Psoas muscle (tissue), 8 donors: Measurements from ENCODE around the gene NFE2L2. TPM values are rescaled to one million over a fixed set of nuclear protein-coding genes. Genes with fewer than 3 reads are reported as not detected.
A peak's percentile ranks its signal among the peaks of the same experiment; 100 is the strongest.
"Not testable (repeated sequence)": the region's sequence is repeated elsewhere in the genome, so short reads cannot be mapped to it uniquely, and the experiment has no call there.

Source experiments
- ATAC-seq, 4 donors: fragments of 200-7000 bp; cut with Tn5 transposase; one replicate each; pipeline ENCODE4 v1.9.1; 2020; ENCODE audit warnings: moderate library complexity in 3 of 4, mild to moderate bottlenecking in 2 of 4
- DNase-seq, 2 donors: peaks; one replicate each; pipeline ENCODE4 v3.0.0-alpha.2; 2020
- H3K27ac ChIP-seq: fragments of 200-600 bp; one replicate; pipeline ENCODE4 v1.8.0; 2022
- H3K27me3 ChIP-seq, 3 donors: fragments of 200-600 bp in 1 of 3; one replicate each; pipeline versions ENCODE4 v1.6.1 to v1.8.0; 2013 to 2022; ENCODE audit warnings: low read length in 2 of 3, mild to moderate bottlenecking in 2 of 3, moderate library complexity in 1 of 3; ENCODE audit not compliant: insufficient read depth in 3 of 3
- H3K36me3 ChIP-seq, 2 donors: fragments of 200-600 bp in 1 of 2; one replicate each; pipeline versions ENCODE4 v1.6.1 to v1.8.0; 2013 to 2022; ENCODE audit warnings: low read depth in 1 of 2, mild to moderate bottlenecking in 1 of 2, moderate library complexity in 1 of 2; ENCODE audit not compliant: insufficient read depth in 1 of 2
- H3K4me1 ChIP-seq: fragments of 200-600 bp; one replicate; pipeline ENCODE4 v1.8.0; 2022
- H3K4me3 ChIP-seq: fragments of 200-600 bp; one replicate; pipeline ENCODE4 v1.8.0; 2022; ENCODE audit warnings: mild to moderate bottlenecking
- H3K9me3 ChIP-seq: fragments of 200-600 bp; one replicate; pipeline ENCODE4 v1.8.0; 2022
- WGBS, 3 donors: extraction: QIAGEN DNeasy Blood & Tissue Kit; methylation state at CpG; one replicate each; pipeline versions ENCODE4 v1.1.6 to v1.1.7; 2013; 5-methylcytosine and 5-hydroxymethylcytosine counted together
- intact Hi-C, 2 donors: fragments of 100-400 bp; cut with DNase I; formaldehyde crosslinking; loops; one replicate each; pipeline versions ENCODE4 v1.11.0 to v1.14.2; 2022
- long read RNA-seq, 2 donors: library from polyadenylated mRNA; unstranded; transcript quantifications; one replicate each; pipeline ENCODE4 v2.0.0, GENCODE V29; 2021
- polyA plus RNA-seq, 3 donors: library from polyadenylated mRNA; stranded (reverse); fragments of 200-250 nt; gene quantifications; one replicate each; pipeline ENCODE4 v1.2.3, GENCODE V29; 2013
- total RNA-seq, 4 donors: library from RNA; stranded (reverse); fragmentation: NEBNext Ultra II Directional in 2 of 4; extraction: Animal tissue kit (Norgen Biotek cat#: 25700) in 2 of 4; gene quantifications; one replicate each; pipeline versions ENCODE4 v1.2.1 to v1.2.4, GENCODE V29; 2021 to 2023
- TF ChIP-seq, protein P1 (sequence below): fragments of 200-600 bp; IDR thresholded peaks from one replicate; pipeline ENCODE4 v1.8.0; 2022; ENCODE audit warnings: antibody characterized with exemption
- donor health status: healthy with polysubstance abuse.
- donor health status: DM: no; HTN: no; CAD: no; lungs with moderate emphysema.
- donor health status: Bipolar disorder and iron deficiency.
- donor health status: healthy.
- donor health status: DM: yes; HTN: yes; CAD: no.
- donor health status: DM: no; HTN: no; CAD: no.
- donor health status: DM: no; HTN: no; CAD: no.
- donor health status: DM: yes; HTN: yes; CAD: no.

The NFE2L2 gene
- total RNA-seq (100 to 1,000 TPM in 1 of 4 donors, 10 to 100 TPM in 3; 42.4 to 127 (median 66.0) TPM), polyA plus RNA-seq (10 to 100 TPM; 44.4 to 56.6 (median 51.5) TPM)
- long read RNA-seq, donor 1, transcript NFE2L2-202 (5 exons, 2,651 nt), result minor isoform, 6 of 104 reads
- long read RNA-seq, donor 1, transcript NFE2L2-201 (5 exons, 2,853 nt), result major isoform, 88 of 104 reads
- long read RNA-seq, donor 1, partial matches to known transcripts, result 3 of 104 reads
- long read RNA-seq, donor 1, other reads (novel, unspliced or antisense), result 4 of 104 reads
- long read RNA-seq, donor 2, transcript NFE2L2-201 (5 exons, 2,853 nt), result major isoform, 148 of 168 reads
- long read RNA-seq, donor 2, transcript NFE2L2-210 (2 exons, 521 nt), result minor isoform, 9 of 168 reads
- long read RNA-seq, donor 2, partial matches to known transcripts, result 2 of 168 reads
- long read RNA-seq, donor 2, other reads (novel, unspliced or antisense), result 6 of 168 reads

DNA sequence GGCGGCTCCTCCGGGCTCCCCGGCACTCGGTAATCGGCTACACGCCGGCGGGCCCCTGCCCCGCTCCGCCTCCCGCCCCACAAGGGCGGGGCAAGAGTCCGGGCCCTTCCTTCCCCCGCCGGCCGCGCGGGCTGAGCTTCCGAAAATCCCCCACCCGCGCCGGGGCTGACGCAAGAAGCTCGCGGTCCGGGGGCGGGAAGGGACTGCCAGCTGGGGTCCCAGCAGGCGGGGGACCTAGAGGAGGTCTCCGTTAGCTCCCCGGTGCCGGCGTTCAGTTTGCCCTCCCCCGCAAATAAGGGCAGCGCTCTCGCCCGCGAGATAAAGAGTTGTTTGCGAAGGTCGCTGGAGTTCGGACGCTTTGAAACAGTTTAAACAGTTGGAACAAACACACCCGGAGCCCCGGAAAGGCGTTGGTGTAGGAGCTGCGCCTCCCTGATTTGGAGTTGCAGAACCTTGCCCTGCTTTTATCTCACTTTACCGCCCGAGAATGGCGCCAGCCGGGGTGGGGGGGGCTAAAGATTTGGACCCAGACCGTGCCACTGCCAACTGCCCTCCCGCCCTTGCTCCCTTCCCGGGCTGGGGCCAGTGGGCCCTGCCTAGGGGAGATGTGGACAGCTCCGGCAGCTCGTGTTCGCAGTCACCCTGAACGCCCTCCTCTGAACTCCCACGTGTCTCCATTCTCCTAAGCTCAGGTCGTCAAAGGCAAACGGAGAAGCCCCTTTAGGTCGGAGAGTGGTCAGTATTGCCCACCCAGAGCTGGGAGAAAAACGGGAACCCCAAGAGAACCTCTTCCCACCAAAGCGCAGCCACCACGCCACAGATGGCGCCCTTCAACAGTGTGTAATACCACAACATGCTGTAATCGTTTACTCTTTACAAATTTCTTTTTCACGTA is at the start of gene NFE2L2:
Gene NFE2L2 (minus strand): TSS at position 35 of the 895 bp plus-strand sequence. CDS start 151 bp downstream, outside the sequence.
- ATAC-seq (peak; percentile 82 to 85 (median 84)), DNase-seq (peak; percentile 95 to 96)
- TF ChIP-seq, protein P1, sequence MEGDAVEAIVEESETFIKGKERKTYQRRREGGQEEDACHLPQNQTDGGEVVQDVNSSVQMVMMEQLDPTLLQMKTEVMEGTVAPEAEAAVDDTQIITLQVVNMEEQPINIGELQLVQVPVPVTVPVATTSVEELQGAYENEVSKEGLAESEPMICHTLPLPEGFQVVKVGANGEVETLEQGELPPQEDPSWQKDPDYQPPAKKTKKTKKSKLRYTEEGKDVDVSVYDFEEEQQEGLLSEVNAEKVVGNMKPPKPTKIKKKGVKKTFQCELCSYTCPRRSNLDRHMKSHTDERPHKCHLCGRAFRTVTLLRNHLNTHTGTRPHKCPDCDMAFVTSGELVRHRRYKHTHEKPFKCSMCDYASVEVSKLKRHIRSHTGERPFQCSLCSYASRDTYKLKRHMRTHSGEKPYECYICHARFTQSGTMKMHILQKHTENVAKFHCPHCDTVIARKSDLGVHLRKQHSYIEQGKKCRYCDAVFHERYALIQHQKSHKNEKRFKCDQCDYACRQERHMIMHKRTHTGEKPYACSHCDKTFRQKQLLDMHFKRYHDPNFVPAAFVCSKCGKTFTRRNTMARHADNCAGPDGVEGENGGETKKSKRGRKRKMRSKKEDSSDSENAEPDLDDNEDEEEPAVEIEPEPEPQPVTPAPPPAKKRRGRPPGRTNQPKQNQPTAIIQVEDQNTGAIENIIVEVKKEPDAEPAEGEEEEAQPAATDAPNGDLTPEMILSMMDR, result peak; percentile 35
- Histone ChIP-seq H3K4me1 (peaks cover 36% of the 10 kb centered on the region), H3K36me3 (no peaks in the 10 kb centered on the region), H3K27ac (peak within 1 kb of the TSS; percentile 99), H3K4me3 (peak within 1 kb of the TSS; percentile 86), H3K9me3 (no peaks in the 10 kb centered on the region), H3K27me3 (no peaks in the 10 kb centered on the region)
- intact Hi-C loops, result loop anchor here (5.0 to 10.0 kb wide), 3 partner anchors 62 to 152 kb away; no protein-coding TSS in a partner anchor
- 0 to 1% (median 0%) methylated on average over 53 to 66 of the region's 66 CpGs for WGBS, 3 donors

DNA sequence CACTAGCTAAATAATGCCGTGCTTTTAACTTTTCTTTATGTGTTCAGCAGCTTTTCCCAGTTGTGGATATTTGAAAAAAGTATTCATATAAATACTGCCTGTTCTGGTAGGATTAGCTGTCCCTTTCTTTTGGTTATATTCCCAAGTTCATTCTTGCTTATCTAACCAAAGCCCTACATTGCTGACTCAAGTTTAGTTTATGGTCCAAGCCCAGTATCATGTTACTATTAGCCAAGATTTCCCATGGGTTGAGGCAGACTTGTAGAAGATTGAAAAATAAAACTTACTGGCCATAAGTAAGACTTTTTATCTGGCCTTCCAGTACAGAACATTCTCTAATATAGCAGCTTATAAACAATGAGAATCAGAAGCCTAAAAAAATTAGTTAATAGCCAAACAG is 49.7 kb upstream of the NFE2L2 start:
- Histone ChIP-seq H3K27me3 (no peaks in the 10 kb centered on the region), H3K9me3 (no peaks in the 10 kb centered on the region), H3K27ac (peak overlapping the region; percentile 68), H3K4me3 (no peak overlapping the region), H3K36me3 (no peaks in the 10 kb centered on the region), H3K4me1 (peaks cover 43% of the 10 kb centered on the region)
- TF ChIP-seq, protein P1, result no peak
- no peak for DNase-seq
- intact Hi-C loops, result no loop called here
- WGBS, 3 donors, result 27 to 33% (median 31%) methylated on average over 1 of the region's 1 CpG
- peak in 3 of 4 donors; percentile 65 to 79 (median 66) for ATAC-seq

DNA sequence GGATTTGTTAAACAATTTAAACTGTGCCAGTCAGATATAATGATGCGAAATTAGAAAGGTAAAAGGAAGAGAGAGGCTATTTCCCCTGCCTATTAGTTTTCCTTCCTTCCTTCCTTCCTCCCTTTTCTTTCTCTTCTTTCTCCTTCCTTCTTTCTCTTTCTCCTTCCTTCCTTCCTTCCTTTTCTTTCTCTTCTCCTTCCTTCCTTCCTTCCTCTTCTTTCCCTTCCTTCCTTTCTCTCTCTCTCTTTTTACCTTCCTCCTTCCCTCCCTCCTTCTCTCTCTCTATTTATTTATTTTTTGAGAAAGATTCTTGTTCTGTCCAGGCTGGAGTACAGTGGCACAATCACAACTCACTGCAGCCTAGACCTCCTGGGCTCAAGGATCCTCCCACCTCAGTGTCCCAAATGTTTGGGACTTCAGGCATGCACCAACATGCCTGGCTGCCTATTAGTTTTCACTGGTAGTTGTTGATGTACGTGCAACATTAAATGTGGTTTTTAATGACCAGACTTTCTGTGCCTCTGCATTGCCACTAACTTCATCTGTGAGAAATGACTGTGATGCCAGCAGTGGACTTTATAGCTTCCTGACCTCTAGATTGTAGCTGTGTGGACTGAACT is 48.7 kb upstream of the NFE2L2 start:
- ATAC-seq, result peak in 1 of 4 donors; percentile 64
- TF ChIP-seq, protein P1, result no peak
- WGBS, 3 donors, result 56 to 68% (median 65%) methylated on average over 2 of the region's 2 CpGs
- intact Hi-C loops, result no loop called here
- H3K4me1 ChIP-seq, result peaks cover 43% of the 10 kb centered on the region
- no peaks in the 10 kb centered on the region for H3K27me3 ChIP-seq
- peak overlapping the region; percentile 68 for H3K27ac ChIP-seq
- no peaks in the 10 kb centered on the region for H3K36me3 ChIP-seq
- H3K9me3 ChIP-seq, result no peaks in the 10 kb centered on the region
- no peak overlapping the region for H3K4me3 ChIP-seq
- DNase-seq, result no peak

DNA sequence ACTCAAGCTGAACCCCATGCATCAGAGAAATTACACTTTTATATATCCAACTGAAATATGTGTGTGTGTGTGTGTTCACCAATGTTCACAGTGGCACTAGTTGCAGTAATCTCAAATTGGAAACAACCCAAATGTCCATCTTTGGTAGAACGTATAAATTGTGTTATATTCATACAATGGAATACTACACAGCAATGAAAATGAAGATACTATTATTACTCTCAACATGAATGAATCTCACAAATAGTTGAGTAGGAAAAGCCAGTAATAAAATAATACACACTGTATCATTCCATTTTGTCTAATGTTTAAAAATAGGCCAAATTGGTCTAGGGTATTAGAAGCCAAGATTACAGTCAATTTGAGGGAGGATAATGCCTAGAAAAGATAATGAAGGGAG is 48.0 kb upstream of the NFE2L2 start:
- H3K27ac ChIP-seq, result no peak overlapping the region
- 88 to 94% (median 93%) methylated on average over 1 of the region's 1 CpG for WGBS, 3 donors
- H3K27me3 ChIP-seq, result no peaks in the 10 kb centered on the region
- no peak for DNase-seq
- H3K4me1 ChIP-seq, result peaks cover 43% of the 10 kb centered on the region
- no peak overlapping the region for H3K4me3 ChIP-seq
- no peaks in the 10 kb centered on the region for H3K9me3 ChIP-seq
- no peak for ATAC-seq
- no peaks in the 10 kb centered on the region for H3K36me3 ChIP-seq
- intact Hi-C loops, result no loop called here
- TF ChIP-seq, protein P1, result no peak

DNA sequence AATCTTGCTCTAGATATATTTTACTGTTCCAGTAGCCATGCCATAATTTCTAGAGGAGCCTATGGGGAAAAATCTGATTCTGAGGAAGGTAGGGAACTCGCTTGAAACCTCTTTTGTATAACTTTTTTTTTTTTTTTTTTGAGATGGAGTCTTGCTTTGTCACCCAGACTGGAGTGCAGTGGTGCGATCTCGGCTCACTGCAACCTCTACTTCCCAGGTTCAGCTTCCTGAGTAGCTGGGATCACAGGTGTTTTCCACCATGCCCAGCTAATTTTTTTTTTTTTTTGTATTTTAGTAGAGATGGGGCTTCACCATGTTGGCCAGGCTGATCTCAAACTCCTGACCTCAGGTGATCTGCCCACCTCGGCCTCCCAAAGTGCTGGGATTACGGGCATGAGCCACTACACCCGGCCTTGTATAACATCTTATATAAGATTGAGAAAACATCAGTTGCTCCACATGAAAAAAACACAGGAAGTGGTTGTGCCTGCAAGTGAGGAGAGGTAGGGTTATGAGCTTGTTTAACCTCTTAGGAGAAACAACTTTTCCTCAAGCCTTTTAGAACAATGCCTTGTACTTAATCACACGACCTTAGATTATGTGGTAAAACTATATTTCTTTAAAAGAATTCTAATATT is 45.3 kb upstream of the NFE2L2 start:
- DNase-seq, H3K9me3 ChIP-seq, H3K4me3 ChIP-seq, H3K27me3 ChIP-seq, H3K27ac ChIP-seq, ATAC-seq, H3K36me3 ChIP-seq: not testable (repeated sequence)
- H3K4me1 ChIP-seq, result peaks cover 18% of the 10 kb centered on the region
- WGBS, 3 donors, result 80 to 90% (median 89%) methylated on average over 7 of the region's 7 CpGs
- intact Hi-C loops, result loop anchor here in 1 of 2 donors (10.0 kb wide), 1 partner anchor 1705 kb away; no protein-coding TSS in a partner anchor
